GM12878 (cell line): ENCODE data around the gene NMT1. TPM values are rescaled to one million over a fixed set of nuclear protein-coding genes. Genes with fewer than 3 reads are reported as not detected.

Source experiments
- ATAC-seq: fragments of 200-7000 bp; cut with Tn5 transposase; 3 replicates; pipeline ENCODE4 v1.9.1; 2020; ENCODE audit warnings: mild to moderate bottlenecking, moderate library complexity
- BruUV-seq: library from RNA; stranded (reverse); fragments of 400-500 nt; replicated peaks from 2 replicates; lab custom pipeline; 2021; lab: Mats Ljungman, UMichigan
- CTCF ChIA-PET: fragments of 300-600 bp; sonication (Branson Sonifier 250); formaldehyde crosslinking; extraction: SDS; loops from one replicate; lab custom pipeline; 2021; ENCODE audit warnings: inconsistent platforms; lab: Yijun Ruan, JAX
- POLR2A ChIA-PET: fragments of 350-600 bp; formaldehyde crosslinking; extraction: SDS; loops from one replicate; lab custom pipeline; 2021; ENCODE audit warnings: inconsistent platforms; lab: Charles Lee
- RAD21 ChIA-PET: fragments of 300-600 bp; sonication (Branson Sonifier 250); formaldehyde crosslinking; loops from one replicate; lab custom pipeline; 2023; ENCODE audit warnings: antibody characterized with exemption; ENCODE audit not compliant: unreplicated experiment; lab: Charles Lee
- SMC1A ChIA-PET: fragments of 300-600 bp; sonication (Branson Sonifier 250); formaldehyde crosslinking; loops from one replicate; lab custom pipeline; 2023; ENCODE audit not compliant: unreplicated experiment, uncharacterized antibody; lab: Charles Lee
- DNase-seq: peaks from one replicate; pipeline ENCODE4 v3.0.0-alpha.2; 2011; ENCODE audit warnings: low read depth, low spot score
- FAIRE-seq: peaks from 3 replicates; lab custom pipeline; 2011; peaks lifted over from hg19 to GRCh38; lab: Jason Lieb, UNC
- H2AFZ ChIP-seq: 2 replicates; pipeline ENCODE4 v1.6.0; 2011; ENCODE audit warnings: low read depth, low read length, control low read depth; ENCODE audit not compliant: control insufficient read depth
- H3K27ac ChIP-seq: 2 replicates; pipeline ENCODE4 v1.5.1; 2011; ENCODE audit warnings: control low read depth; ENCODE audit not compliant: control insufficient read depth, insufficient read depth
- H3K27me3 ChIP-seq, 2 experiments: replicated peaks in 1 of 2; 2 replicates each; pipeline versions ENCODE4 v1.6.0 to v1.6.1; 2011; ENCODE audit warnings: low read length in 1 of 2; ENCODE audit not compliant: control insufficient read depth in 2 of 2, insufficient read depth in 2 of 2
- H3K36me3 ChIP-seq, 2 experiments: 2 replicates each; pipeline ENCODE4 v1.5.1; 2011; ENCODE audit warnings: low read length in 1 of 2; ENCODE audit not compliant: control insufficient read depth in 2 of 2, insufficient read depth in 2 of 2
- H3K4me1 ChIP-seq: 2 replicates; pipeline ENCODE4 v1.6.1; 2011; ENCODE audit warnings: mild to moderate bottlenecking, low read length, moderate library complexity, mixed read lengths; ENCODE audit not compliant: control insufficient read depth, insufficient read depth
- H3K4me2 ChIP-seq: 2 replicates; pipeline ENCODE4 v1.6.0; 2011; ENCODE audit warnings: control low read depth; ENCODE audit not compliant: control insufficient read depth, insufficient read depth
- H3K4me3 ChIP-seq: fragments of 200-600 bp; sonication (generic); 2 replicates; pipeline ENCODE4 v1.5.1; 2016
- H3K79me2 ChIP-seq: 2 replicates; pipeline ENCODE4 v1.6.0; 2011; ENCODE audit warnings: low read length; ENCODE audit not compliant: control insufficient read depth, insufficient read depth
- H3K9ac ChIP-seq: 2 replicates; pipeline ENCODE4 v1.8.0; 2011; ENCODE audit warnings: low read length, control low read depth, mixed read lengths; ENCODE audit not compliant: control insufficient read depth, insufficient read depth
- H3K9me3 ChIP-seq: replicated peaks from 3 replicates; pipeline ENCODE4 v1.5.1; 2011; ENCODE audit warnings: mild to moderate bottlenecking, low read length; ENCODE audit not compliant: control insufficient read depth, insufficient read depth
- H4K20me1 ChIP-seq: 2 replicates; pipeline ENCODE4 v1.6.0; 2011; ENCODE audit not compliant: control insufficient read depth, insufficient read depth
- CEBPB ChIP-seq, 2 experiments: fragments of 150-350 bp in 1 of 2; IDR thresholded peaks; 2 replicates each; pipeline ENCODE4 v1.6.1; 2012 to 2014; ENCODE audit warnings: low read depth in 2 of 2, low read length in 2 of 2, borderline replicate concordance in 1 of 2, inconsistent platforms in 1 of 2
- CHD1 ChIP-seq: IDR thresholded peaks from 2 replicates; pipeline ENCODE4 v1.6.1; 2012; ENCODE audit warnings: low read depth, low read length, improper control_type of control experiment
- CHD4 ChIP-seq: fragments of 200-600 bp; sonication (generic); IDR thresholded peaks from 2 replicates; pipeline ENCODE4 v1.6.1; 2016; ENCODE audit warnings: mild to moderate bottlenecking
- HDAC6 ChIP-seq: fragments of 200-600 bp; sonication (generic); IDR thresholded peaks from one replicate; pipeline ENCODE4 v1.8.0; 2017; ENCODE audit warnings: antibody characterized with exemption; ENCODE audit not compliant: unreplicated experiment
- KLF5 ChIP-seq: fragments of 450-650 bp; IDR thresholded peaks from 2 replicates; pipeline ENCODE4 v1.6.1; 2014; ENCODE audit warnings: mild to moderate bottlenecking; ENCODE audit not compliant: partially characterized antibody
- MTA2 ChIP-seq: fragments of 450-650 bp; IDR thresholded peaks from 2 replicates; pipeline ENCODE4 v1.6.1; 2016; ENCODE audit warnings: low read depth, mild to moderate bottlenecking, moderate library complexity
- NR2C1 ChIP-seq: fragments of 450-650 bp; IDR thresholded peaks from 2 replicates; pipeline ENCODE4 v1.6.1; 2017; ENCODE audit warnings: antibody characterized with exemption, mild to moderate bottlenecking, moderate library complexity
- SIN3A ChIP-seq: IDR thresholded peaks from 2 replicates; pipeline ENCODE4 v1.6.1; 2012; ENCODE audit warnings: low read depth, low read length, improper control_type of control experiment
- SREBF1 ChIP-seq: IDR thresholded peaks from 2 replicates; pipeline ENCODE4 v1.6.1; 2012; ENCODE audit warnings: mild to moderate bottlenecking, low read length
- STAT1 ChIP-seq: fragments of 450-650 bp; conservative IDR thresholded peaks from 2 replicates; pipeline ENCODE4 v1.6.1; 2014; ENCODE audit warnings: antibody characterized with exemption, mild to moderate bottlenecking
- ZBED1 ChIP-seq: IDR thresholded peaks from 2 replicates; pipeline ENCODE4 v1.6.1; 2016; ENCODE audit warnings: borderline replicate concordance
- WGBS: methylation state at CpG from one replicate; pipeline ENCODE4 v1.1.6; 2016; ENCODE audit warnings: low lambda C conversion rate; ENCODE audit not compliant: insufficient replicate concordance, insufficient coverage; ENCODE audit errors: missing lambda C conversion rate; 5-methylcytosine and 5-hydroxymethylcytosine counted together
- in situ Hi-C: fragments of 300-500 bp; cut with MboI; formaldehyde crosslinking; loops from 9 replicates; pipeline ENCODE4 v1.14.3; 2018; ENCODE audit warnings: mixed read lengths
- intact Hi-C: fragments of 100-400 bp; cut with micrococcal nuclease; formaldehyde crosslinking; loops from one replicate; pipeline ENCODE4 v1.14.2; 2022; ENCODE audit not compliant: unreplicated experiment
- polyA plus RNA-seq, 11 experiments: library from polyadenylated mRNA; depleted of rRNA in 4 of 11; unstranded in 6 of 11; stranded (reverse) in 5 of 11; fragments of >200 nt; fragmentation: Nextera tagmentation in 4 of 11; fragmentation: Illumina TruSeq in 1 of 11; extraction: Ambion mirVana in 4 of 11; extraction: Trizol in 1 of 11; gene quantifications; 1 replicate in 1 of 11; 2 replicates in 10 of 11; pipeline versions ENCODE4 v1.2.1 to v1.2.3, GENCODE V29; 2011 to 2016; ENCODE audit warnings: inconsistent platforms in 2 of 11, missing spikeins in 2 of 11, low read depth in 1 of 11
- total RNA-seq, 4 experiments: library from RNA; depleted of rRNA in 3 of 4; stranded (reverse); fragments of >200 nt in 3 of 4; fragmentation: Illumina TruSeq in 1 of 4; extraction: Trizol in 1 of 4; gene quantifications; 2 replicates each; pipeline versions ENCODE4 v1.2.1 to v1.2.3, GENCODE V29; 2013 to 2021
- TF ChIP-seq, protein P1 (sequence below): fragments of 450-650 bp; IDR thresholded peaks from 2 replicates; pipeline ENCODE4 v1.6.1; 2016; ENCODE audit warnings: mild to moderate bottlenecking
- TF ChIP-seq, protein P2 (sequence below): IDR thresholded peaks from 2 replicates; pipeline ENCODE4 v1.6.1; 2011; ENCODE audit warnings: borderline replicate concordance, low read depth, mild to moderate bottlenecking, moderate library complexity, mixed read lengths, low read length; ENCODE audit not compliant: insufficient read depth; ENCODE audit errors: extremely low read length

The NMT1 gene
- total and polyA plus RNA-seq, 10 of the 15 experiments (the other 5 are each of a cell fraction or from before 2014, with no cell fraction given), result 96.7 to 395 (median 222) TPM

DNA sequence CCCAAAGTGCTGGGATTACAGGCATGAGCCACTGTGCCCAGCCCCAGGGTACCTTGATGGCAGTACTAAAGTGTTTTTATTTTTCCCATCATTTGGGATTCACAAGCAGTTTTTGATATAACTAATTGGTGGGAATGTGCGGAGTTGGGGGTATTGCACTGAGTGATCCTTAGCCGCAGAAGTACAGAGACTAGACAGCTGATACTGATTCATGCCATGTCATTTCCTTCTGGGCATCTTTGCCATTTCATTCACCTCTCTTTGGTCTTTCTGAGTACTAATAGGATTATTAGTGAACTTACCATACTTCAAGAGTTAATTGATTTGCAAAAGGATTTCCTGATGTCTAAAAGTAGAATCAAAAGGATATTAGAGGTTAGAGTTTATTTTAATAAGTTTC lies 9.7 kb downstream of the NMT1 start:
- Histone ChIP-seq H3K4me1 (peaks cover 3% of the 10 kb centered on the region), H4K20me1 (no peaks in the 10 kb centered on the region), H3K4me3 (no peak overlapping the region), H3K79me2 (peaks cover 62% of the 10 kb centered on the region), H3K27me3 (no peaks in the 10 kb centered on the region), H3K9ac (no peak overlapping the region), H2AFZ (no peak overlapping the region), H3K36me3 (peaks cover 4 to 8% of the 10 kb centered on the region in 2 experiments), H3K9me3 (no peaks in the 10 kb centered on the region), H3K27ac (no peak overlapping the region), H3K4me2 (no peak overlapping the region)
- no TSS peak for BruUV-seq
- FAIRE-seq, result no peak
- RAD21 ChIA-PET, result no interaction called here
- intact Hi-C loops, result no loop called here
- SMC1A ChIA-PET, result interaction anchor here (0.9 to 1.3 kb wide), 3 partner anchors 8 to 12 kb away, joined by 3 to 5 read pairs (median 3); partner anchors contain the start of gene NMT1
- CTCF ChIA-PET, result no interaction called here
- DNase-seq, result no peak
- in situ Hi-C loops, result no loop called here
- ATAC-seq, result no peak
- TF ChIP-seq KLF5 (no peak), CHD4 (no peak), NR2C1 (no peak), STAT1 (no peak), CEBPB (IDR thresholded peaks at IDR 0.05; ENCODE audit: borderline replicate concordance in 1 of 2, low read depth in 2 of 2, low read length in 2 of 2) (no peak), CHD1 (no peak), MTA2 (no peak), HDAC6 (no peak), SIN3A (no peak), SREBF1 (no peak), ZBED1 (no peak)
- TF ChIP-seq, protein P1, sequence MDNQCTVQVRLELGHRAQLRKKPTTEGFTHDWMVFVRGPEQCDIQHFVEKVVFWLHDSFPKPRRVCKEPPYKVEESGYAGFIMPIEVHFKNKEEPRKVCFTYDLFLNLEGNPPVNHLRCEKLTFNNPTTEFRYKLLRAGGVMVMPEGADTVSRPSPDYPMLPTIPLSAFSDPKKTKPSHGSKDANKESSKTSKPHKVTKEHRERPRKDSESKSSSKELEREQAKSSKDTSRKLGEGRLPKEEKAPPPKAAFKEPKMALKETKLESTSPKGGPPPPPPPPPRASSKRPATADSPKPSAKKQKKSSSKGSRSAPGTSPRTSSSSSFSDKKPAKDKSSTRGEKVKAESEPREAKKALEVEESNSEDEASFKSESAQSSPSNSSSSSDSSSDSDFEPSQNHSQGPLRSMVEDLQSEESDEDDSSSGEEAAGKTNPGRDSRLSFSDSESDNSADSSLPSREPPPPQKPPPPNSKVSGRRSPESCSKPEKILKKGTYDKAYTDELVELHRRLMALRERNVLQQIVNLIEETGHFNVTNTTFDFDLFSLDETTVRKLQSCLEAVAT, result no peak
- TF ChIP-seq, protein P2, sequence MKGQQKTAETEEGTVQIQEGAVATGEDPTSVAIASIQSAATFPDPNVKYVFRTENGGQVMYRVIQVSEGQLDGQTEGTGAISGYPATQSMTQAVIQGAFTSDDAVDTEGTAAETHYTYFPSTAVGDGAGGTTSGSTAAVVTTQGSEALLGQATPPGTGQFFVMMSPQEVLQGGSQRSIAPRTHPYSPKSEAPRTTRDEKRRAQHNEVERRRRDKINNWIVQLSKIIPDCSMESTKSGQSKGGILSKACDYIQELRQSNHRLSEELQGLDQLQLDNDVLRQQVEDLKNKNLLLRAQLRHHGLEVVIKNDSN, result no peak
- POLR2A ChIA-PET, result interaction anchor here (1.3 kb wide), 2 partner anchors 8 to 10 kb away, joined by 3 to 6 read pairs; partner anchors contain the start of gene NMT1
- WGBS, result 100% methylated on average over 2 of the region's 2 CpGs
